GM23248 (cell line): ENCODE data around the gene ENOX1. TPM values are rescaled to one million over a fixed set of nuclear protein-coding genes. Genes with fewer than 3 reads are reported as not detected.
A peak's percentile ranks its signal among the peaks of the same experiment; 100 is the strongest.

ENCODE experiments used
- DNase-seq: peaks from one replicate; pipeline ENCODE4 v3.0.0-alpha.2; 2015
- H2AFZ ChIP-seq: fragments of 200-600 bp; sonication (generic); 2 replicates; pipeline ENCODE4 v1.6.1; 2016; ENCODE audit warnings: antibody characterized with exemption
- H3F3A ChIP-seq: fragments of 200-600 bp; sonication (generic); 2 replicates; pipeline ENCODE4 v1.6.1; 2016; ENCODE audit warnings: mild to moderate bottlenecking, antibody characterized with exemption, mixed run types; ENCODE audit not compliant: insufficient read depth
- H3K27ac ChIP-seq: fragments of 200-600 bp; sonication (generic); 2 replicates; pipeline ENCODE4 v1.5.1; 2016; ENCODE audit warnings: mild to moderate bottlenecking
- H3K27me3 ChIP-seq: fragments of 200-600 bp; sonication (generic); replicated peaks from 2 replicates; pipeline ENCODE4 v1.6.1; 2016; ENCODE audit warnings: mild to moderate bottlenecking; ENCODE audit not compliant: insufficient read depth
- H3K36me3 ChIP-seq: fragments of 200-600 bp; sonication (generic); 2 replicates; pipeline ENCODE4 v1.6.1; 2016; ENCODE audit warnings: low read depth, mild to moderate bottlenecking
- H3K4me1 ChIP-seq: fragments of 200-600 bp; sonication (generic); 2 replicates; pipeline ENCODE4 v1.6.1; 2016; ENCODE audit warnings: mild to moderate bottlenecking; ENCODE audit not compliant: insufficient read depth
- H3K4me2 ChIP-seq: fragments of 200-600 bp; sonication (generic); one replicate; pipeline ENCODE4 v1.6.1; 2016; ENCODE audit warnings: mild to moderate bottlenecking; ENCODE audit not compliant: unreplicated experiment
- H3K4me3 ChIP-seq: fragments of 200-600 bp; sonication (generic); 2 replicates; pipeline ENCODE4 v1.5.1; 2016; ENCODE audit warnings: mild to moderate bottlenecking
- H3K79me2 ChIP-seq: fragments of 200-600 bp; sonication (generic); 2 replicates; pipeline ENCODE4 v1.6.1; 2016; ENCODE audit warnings: mild to moderate bottlenecking; ENCODE audit not compliant: insufficient read depth
- H3K9ac ChIP-seq: fragments of 200-600 bp; sonication (generic); 2 replicates; pipeline ENCODE4 v1.6.1; 2016; ENCODE audit warnings: mild to moderate bottlenecking
- H3K9me2 ChIP-seq: fragments of 200-600 bp; sonication (generic); 2 replicates; pipeline ENCODE4 v1.6.1; 2016; ENCODE audit warnings: mixed run types, mild to moderate bottlenecking, moderate library complexity; ENCODE audit not compliant: insufficient read depth
- H3K9me3 ChIP-seq: fragments of 200-600 bp; sonication (generic); one replicate; pipeline ENCODE4 v1.6.1; 2017; ENCODE audit warnings: low read depth
- H4K20me1 ChIP-seq: fragments of 200-600 bp; sonication (generic); 2 replicates; pipeline ENCODE4 v1.6.0; 2016; ENCODE audit not compliant: insufficient read depth
- EZH2 ChIP-seq: fragments of 200-600 bp; sonication (generic); IDR thresholded peaks from 2 replicates; pipeline ENCODE4 v1.6.1; 2018; ENCODE audit warnings: antibody characterized with exemption, mild to moderate bottlenecking; ENCODE audit not compliant: insufficient read depth, poor library complexity, severe bottlenecking
- EZH2phosphoT487 ChIP-seq: fragments of 200-600 bp; sonication (generic); IDR thresholded peaks from 2 replicates; pipeline ENCODE4 v1.6.1; 2018; ENCODE audit warnings: antibody characterized with exemption, moderate library complexity, mild to moderate bottlenecking, low read depth; ENCODE audit not compliant: insufficient read depth
- WGBS, 2 experiments: methylation state at CpG; one replicate each; pipeline ENCODE4 v1.1.6; 2015 to 2017; ENCODE audit warnings: low lambda C conversion rate in 2 of 2, low coverage in 1 of 2; ENCODE audit errors: missing lambda C conversion rate in 2 of 2; 5-methylcytosine and 5-hydroxymethylcytosine counted together
- in situ Hi-C: fragments of 300-500 bp; cut with MboI; formaldehyde crosslinking; loops from 2 replicates; pipeline ENCODE4 v1.15.0; 2020
- polyA plus RNA-seq: library from polyadenylated mRNA; unstranded; fragments of >200 nt; fragmentation: Nextera tagmentation; extraction: Ambion mirVana; gene quantifications from 2 replicates; pipeline ENCODE4 v1.2.1, GENCODE V29; 2016
- total RNA-seq: library from RNA; depleted of rRNA; stranded (reverse); fragments of >200 nt; shearing (Covaris generic); gene quantifications from 2 replicates; pipeline ENCODE4 v1.2.3, GENCODE V29; 2014

The ENOX1 gene
- total and polyA plus RNA-seq, 2 experiments from 2014 or later: 1.8 to 3.2 TPM

GRCh38 chr13:43686557-43686956, 100.2 kb downstream of the ENOX1 start:
- TF ChIP-seq EZH2phosphoT487 (no peak), EZH2 (no peak)
- in situ Hi-C loops: no loop called here
- Histone ChIP-seq H3F3A (peaks cover 9% of the 10 kb centered on the region; the same call in 1 of the 2 replicates), H3K9me2 (no peaks in the 10 kb centered on the region), H3K9me3 (no peaks in the 10 kb centered on the region), H3K36me3 (no peaks in the 10 kb centered on the region), H3K9ac (no peak overlapping the region), H3K4me1 (peaks cover 11% of the 10 kb centered on the region), H3K27ac (peak overlapping the region; percentile 49), H3K27me3 (no peaks in the 10 kb centered on the region), H3K4me3 (no peak overlapping the region), H4K20me1 (no peaks in the 10 kb centered on the region), H2AFZ (no peak overlapping the region), H3K79me2 (no peaks in the 10 kb centered on the region), H3K4me2 (no peak overlapping the region)
- WGBS, 2 experiments: 2 to 4% methylated on average over 3 of the region's 3 CpGs
- peak; percentile 96 for DNase-seq

- Histone ChIP-seq H3K9me2 (no peaks in the 10 kb centered on the region), H3K4me3 (no peak overlapping the region), H3K4me2 (no peak overlapping the region), H3F3A (peaks cover 9% of the 10 kb centered on the region; the same call in 1 of the 2 replicates), H3K36me3 (no peaks in the 10 kb centered on the region), H3K27ac (no peak overlapping the region), H3K4me1 (peaks cover 11% of the 10 kb centered on the region), H3K27me3 (no peaks in the 10 kb centered on the region), H2AFZ (no peak overlapping the region), H3K9me3 (no peaks in the 10 kb centered on the region), H4K20me1 (no peaks in the 10 kb centered on the region), H3K9ac (no peak overlapping the region), H3K79me2 (no peaks in the 10 kb centered on the region)
- DNase-seq: no peak
- in situ Hi-C loops: no loop called here
- WGBS, 2 experiments: 89 to 94% methylated on average over 9 of the region's 9 CpGs
- no peak for TF ChIP-seq EZH2
- TF ChIP-seq EZH2phosphoT487: no peak
Observed at GRCh38 chr13:43684963-43685725, 101.6 kb downstream of the ENOX1 start.

GRCh38 chr13:43682701-43683100, 104.1 kb downstream of the ENOX1 start:
- H3K9me3 ChIP-seq: no peaks in the 10 kb centered on the region
- H2AFZ ChIP-seq: no peak overlapping the region
- no peak overlapping the region for H3K4me3 ChIP-seq
- no peaks in the 10 kb centered on the region for H3K9me2 ChIP-seq
- H3K27me3 ChIP-seq: no peaks in the 10 kb centered on the region
- H3K4me2 ChIP-seq: no peak overlapping the region
- WGBS, 2 experiments: 56 to 69% methylated on average over 2 of the region's 2 CpGs
- peaks cover 9% of the 10 kb centered on the region; the same call in 1 of the 2 replicates for H3F3A ChIP-seq
- no peaks in the 10 kb centered on the region for H4K20me1 ChIP-seq
- no peak overlapping the region for H3K9ac ChIP-seq
- no peaks in the 10 kb centered on the region for H3K79me2 ChIP-seq
- DNase-seq: no peak
- H3K36me3 ChIP-seq: no peaks in the 10 kb centered on the region
- H3K27ac ChIP-seq: no peak overlapping the region
- H3K4me1 ChIP-seq: peaks cover 11% of the 10 kb centered on the region
- in situ Hi-C loops: no loop called here
- TF ChIP-seq EZH2phosphoT487: no peak
- TF ChIP-seq EZH2: no peak

- no peaks in the 10 kb centered on the region for H3K27me3 ChIP-seq
- H3K36me3 ChIP-seq: no peaks in the 10 kb centered on the region
- peak; percentile 2 for DNase-seq
- 81 to 88% methylated on average over 1 of the region's 1 CpG for WGBS, 2 experiments
- no peak for TF ChIP-seq EZH2phosphoT487
- no peak for TF ChIP-seq EZH2
- no peaks in the 10 kb centered on the region for H3K79me2 ChIP-seq
- no peak overlapping the region for H2AFZ ChIP-seq
- H3K27ac ChIP-seq: no peak overlapping the region
- H3K4me2 ChIP-seq: no peak overlapping the region
- H3F3A ChIP-seq: no peaks in the 10 kb centered on the region
- H3K9me3 ChIP-seq: no peaks in the 10 kb centered on the region
- H3K9ac ChIP-seq: no peak overlapping the region
- no peaks in the 10 kb centered on the region for H3K4me1 ChIP-seq
- no peaks in the 10 kb centered on the region for H4K20me1 ChIP-seq
- H3K9me2 ChIP-seq: no peaks in the 10 kb centered on the region
- no peak overlapping the region for H3K4me3 ChIP-seq
- in situ Hi-C loops: no loop called here
Observed at GRCh38 chr13:43676320-43676719, 110.5 kb downstream of the ENOX1 start.
